RWPE1 (cell line): ENCODE results near the gene C21orf91.

ENCODE experiments used
- CTCF ChIA-PET: fragments of 350-600 bp; sonication (Branson Sonifier 250); formaldehyde crosslinking; extraction: SDS; loops from one replicate; lab custom pipeline; 2021; lab: Yijun Ruan, JAX
- POLR2A ChIA-PET: fragments of 400-600 bp; formaldehyde crosslinking; extraction: SDS; loops from one replicate; lab custom pipeline; 2020; ENCODE audit warnings: antibody characterized with exemption; ENCODE audit not compliant: low non-redundant PET; lab: Yijun Ruan, JAX
- DNase-seq: peaks from one replicate; pipeline ENCODE4 v3.0.0; 2012; ENCODE audit warnings: low spot score
- H3K27ac ChIP-seq: fragments of 450-650 bp; 2 replicates; pipeline ENCODE4 v1.5.1; 2017
- CTCF ChIP-seq: fragments of 450-650 bp; conservative IDR thresholded peaks from 2 replicates; pipeline ENCODE4 v1.5.1; 2017; ENCODE audit warnings: low read depth, mild to moderate bottlenecking

Gene C21orf91

GRCh38 chr21:17795146-17796036 lies 23.8 kb downstream of the C21orf91 start:
- no peak for TF ChIP-seq CTCF
- CTCF ChIA-PET, result no interaction called here
- no peak overlapping the region for H3K27ac ChIP-seq
- DNase-seq, result no peak
- POLR2A ChIA-PET, result no interaction called here

- POLR2A ChIA-PET, result interaction anchor here (0.6 kb wide), 1 partner anchor 106 kb away, joined by 3 read pairs; no protein-coding TSS in a partner anchor
- DNase-seq, result no peak
- TF ChIP-seq CTCF, result no peak
- CTCF ChIA-PET, result no interaction called here
- no peak overlapping the region for H3K27ac ChIP-seq
These were observed 24.5 kb downstream of the C21orf91 start for GRCh38 chr21:17794518-17795145.

- no peak overlapping the region for H3K27ac ChIP-seq
- CTCF ChIA-PET, result no interaction called here
- no peak for TF ChIP-seq CTCF
- no peak for DNase-seq
- POLR2A ChIA-PET, result no interaction called here
These were observed 25.7 kb downstream of the C21orf91 start for GRCh38 chr21:17793246-17794123.

- ChIA-PET POLR2A (no interaction called here), CTCF (no interaction called here)
- no peak for DNase-seq
- no peak for TF ChIP-seq CTCF
- H3K27ac ChIP-seq, result no peak overlapping the region
These were observed 29.5 kb downstream of the C21orf91 start for GRCh38 chr21:17789656-17790055.

- no peak overlapping the region for H3K27ac ChIP-seq
- TF ChIP-seq CTCF, result no peak
- POLR2A ChIA-PET, result no interaction called here
- DNase-seq, result no peak
- CTCF ChIA-PET, result no interaction called here
These were observed 30.1 kb downstream of the C21orf91 start for GRCh38 chr21:17789069-17789468.

GRCh38 chr21:17786851-17787181 lies 32.3 kb downstream of the C21orf91 start:
- POLR2A ChIA-PET, result no interaction called here
- H3K27ac ChIP-seq, result no peak overlapping the region
- DNase-seq, result no peak
- CTCF ChIA-PET, result no interaction called here
- TF ChIP-seq CTCF, result no peak
